Smooth muscle cell (in vitro differentiated cells): ENCODE results near the gene PGA4. TPM values are rescaled to one million over a fixed set of nuclear protein-coding genes. Genes with fewer than 3 reads are reported as not detected.

Experiments
- DNase-seq: peaks from one replicate; lab custom pipeline; 2025; ENCODE audit not compliant: unreplicated experiment; lab: John Stamatoyannopoulos, UW
- H2AFZ ChIP-seq: fragments of 200-600 bp; sonication (generic); 2 replicates; pipeline ENCODE4 v1.6.0; 2016; ENCODE audit warnings: antibody characterized with exemption, low read depth, mild to moderate bottlenecking
- H3F3A ChIP-seq: fragments of 200-600 bp; sonication (generic); 2 replicates; pipeline ENCODE4 v1.6.0; 2017; ENCODE audit warnings: antibody characterized with exemption, low read depth
- H3K27ac ChIP-seq: fragments of 200-600 bp; sonication (generic); 2 replicates; pipeline ENCODE4 v1.5.1; 2016; ENCODE audit warnings: low read depth, mild to moderate bottlenecking
- H3K27me3 ChIP-seq: fragments of 200-600 bp; sonication (generic); 2 replicates; pipeline ENCODE4 v1.6.1; 2016; ENCODE audit warnings: low read depth, mild to moderate bottlenecking
- H3K36me3 ChIP-seq: fragments of 200-600 bp; sonication (generic); 2 replicates; pipeline ENCODE4 v1.5.1; 2016; ENCODE audit warnings: low read depth
- H3K4me1 ChIP-seq: fragments of 200-600 bp; sonication (generic); 2 replicates; pipeline ENCODE4 v1.5.1; 2016; ENCODE audit warnings: low read depth
- H3K4me2 ChIP-seq: fragments of 200-600 bp; sonication (generic); 2 replicates; pipeline ENCODE4 v1.6.0; 2016; ENCODE audit warnings: mild to moderate bottlenecking
- H3K4me3 ChIP-seq: fragments of 200-600 bp; sonication (generic); 2 replicates; pipeline ENCODE4 v1.5.1; 2016; ENCODE audit warnings: mild to moderate bottlenecking
- H3K79me2 ChIP-seq: fragments of 200-600 bp; sonication (generic); 2 replicates; pipeline ENCODE4 v1.6.0; 2016; ENCODE audit warnings: low read depth, mild to moderate bottlenecking
- H3K9ac ChIP-seq: fragments of 200-600 bp; sonication (generic); 2 replicates; pipeline ENCODE4 v1.6.0; 2016; ENCODE audit warnings: low read depth
- H3K9me3 ChIP-seq: fragments of 200-600 bp; sonication (generic); replicated peaks from 2 replicates; pipeline ENCODE4 v1.5.1; 2016; ENCODE audit warnings: low read depth
- H4K20me1 ChIP-seq: fragments of 200-600 bp; sonication (generic); 2 replicates; pipeline ENCODE4 v1.6.0; 2016; ENCODE audit warnings: low read depth
- CTCF ChIP-seq: fragments of 200-600 bp; sonication (generic); IDR thresholded peaks from 2 replicates; pipeline ENCODE4 v1.5.1; 2017; ENCODE audit warnings: borderline replicate concordance, mild to moderate bottlenecking, antibody characterized with exemption; ENCODE audit not compliant: insufficient read depth, poor library complexity, severe bottlenecking
- whole genome bisulfite sequencing: methylation state at CpG from one replicate; pipeline ENCODE4 v1.1.7; 2016; ENCODE audit warnings: low lambda C conversion rate; 5-methylcytosine and 5-hydroxymethylcytosine counted together
- polyA plus RNA-seq: library from polyadenylated mRNA; unstranded; fragments of >200 nt; fragmentation: Nextera tagmentation; extraction: Ambion mirVana; gene quantifications from 2 replicates; pipeline ENCODE4 v1.2.1, GENCODE V29; 2016
- total RNA-seq: library from RNA; depleted of rRNA; stranded (reverse); fragments of >200 nt; gene quantifications from 2 replicates; pipeline ENCODE4 v1.2.3, GENCODE V29; 2014

Gene PGA4
- total and polyA plus RNA-seq, 2 experiments from 2014 or later: not detected

DNA sequence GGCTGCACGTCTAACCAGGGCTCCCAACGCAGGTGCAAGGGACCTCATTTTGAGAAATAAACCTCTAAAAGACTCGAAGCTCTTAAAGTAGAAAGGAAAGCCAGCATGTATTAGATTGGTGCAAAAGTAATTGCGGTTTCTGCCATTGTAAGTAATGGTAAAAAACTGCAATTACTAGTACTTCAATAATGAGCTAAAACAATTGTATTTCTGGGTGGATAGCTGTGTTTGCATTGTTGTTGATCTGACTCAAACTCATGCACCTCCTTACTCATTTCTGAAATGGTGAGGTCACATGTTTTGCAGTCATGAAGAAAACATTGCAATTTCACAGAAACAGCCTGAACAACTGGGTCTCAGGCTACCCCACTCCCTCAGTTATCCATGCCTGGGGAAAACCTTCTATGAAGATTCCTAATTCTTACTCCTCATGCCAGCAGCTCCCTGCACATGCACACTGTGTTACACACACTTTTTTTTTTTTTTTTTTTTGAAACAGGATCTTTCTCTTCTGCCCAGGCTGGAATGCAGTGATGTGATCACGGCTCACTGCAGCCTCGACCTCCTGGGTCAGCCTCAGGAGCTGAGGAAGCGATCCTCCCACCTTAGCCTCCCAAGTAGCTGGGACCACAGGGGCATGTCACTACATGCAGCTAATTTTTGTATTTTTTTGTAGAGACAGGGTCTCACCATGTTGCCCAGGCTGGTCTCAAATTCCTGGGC lies 48.4 kb downstream of the PGA4 start:
- no peaks in the 10 kb centered on the region for H3K9me3 ChIP-seq
- H2AFZ ChIP-seq: no peak overlapping the region

GRCh38 chr11:61272731-61273130 lies 50.6 kb downstream of the PGA4 start:
- H3K36me3 ChIP-seq: no peaks in the 10 kb centered on the region
- TF ChIP-seq CTCF: no peak
- H4K20me1 ChIP-seq: no peaks in the 10 kb centered on the region
- no peaks in the 10 kb centered on the region for H3K9me3 ChIP-seq
- H3K4me3 ChIP-seq: no peak overlapping the region
- WGBS: 95% methylated on average over 3 of the region's 3 CpGs
- no peaks in the 10 kb centered on the region for H3K4me1 ChIP-seq
- H3K9ac ChIP-seq: no peak overlapping the region
- no peak overlapping the region for H2AFZ ChIP-seq
- H3F3A ChIP-seq: no peaks in the 10 kb centered on the region
- H3K27ac ChIP-seq: no peak overlapping the region
- no peaks in the 10 kb centered on the region for H3K79me2 ChIP-seq
- H3K4me2 ChIP-seq: no peak overlapping the region
- DNase-seq: no peak
- H3K27me3 ChIP-seq: no peaks in the 10 kb centered on the region

More for the DNA sequence above, 48.4 kb downstream of the PGA4 start:
- H3K36me3 ChIP-seq: no peaks in the 10 kb centered on the region
- H3K27me3 ChIP-seq: no peaks in the 10 kb centered on the region
- H3K4me1 ChIP-seq: no peaks in the 10 kb centered on the region
- H3K4me2 ChIP-seq: no peak overlapping the region
- no peak overlapping the region for H3K27ac ChIP-seq
- H4K20me1 ChIP-seq: no peaks in the 10 kb centered on the region
- no peaks in the 10 kb centered on the region for H3K79me2 ChIP-seq
- H3K9ac ChIP-seq: no peak overlapping the region
- no peak overlapping the region for H3K4me3 ChIP-seq
- no peak for DNase-seq
- no peaks in the 10 kb centered on the region for H3F3A ChIP-seq
- no peak for TF ChIP-seq CTCF
- WGBS: 93% methylated on average over 7 of the region's 7 CpGs

- H3K4me3 ChIP-seq: no peak overlapping the region
- no peak for DNase-seq
- no peak overlapping the region for H3K9ac ChIP-seq
- no peak overlapping the region for H3K4me2 ChIP-seq
- WGBS: 92% methylated on average over 16 of the region's 16 CpGs
- TF ChIP-seq CTCF: no peak
- H3K27me3 ChIP-seq: no peaks in the 10 kb centered on the region
- no peaks in the 10 kb centered on the region for H3F3A ChIP-seq
- no peaks in the 10 kb centered on the region for H4K20me1 ChIP-seq
- H3K79me2 ChIP-seq: no peaks in the 10 kb centered on the region
- no peaks in the 10 kb centered on the region for H3K9me3 ChIP-seq
- H3K4me1 ChIP-seq: no peaks in the 10 kb centered on the region
- H3K36me3 ChIP-seq: no peaks in the 10 kb centered on the region
- H3K27ac ChIP-seq: no peak overlapping the region
- no peak overlapping the region for H2AFZ ChIP-seq
Measured at GRCh38 chr11:61273178-61274078, 51.3 kb downstream of the PGA4 start.
